T-helper 1 cell treated with Interleukin-12 subunit alpha and Interleukin-12 subunit beta and Interleukin-4 antibody, amounts not matched to agents 30 μg/mL and 1 μg/mL, for 36 hours (primary cell): ENCODE data around the gene BDNF.
"Not testable (repeated sequence)": the region's sequence is repeated elsewhere in the genome, so short reads cannot be mapped to it uniquely, and the experiment has no call there.

Experiments used
- H3K27ac Mint-ChIP-seq: one replicate; pipeline ENCODE4 v1.8.0; 2021; ENCODE audit warnings: mild to moderate bottlenecking, mixed read lengths
- H3K27me3 Mint-ChIP-seq: one replicate; pipeline ENCODE4 v1.8.0; 2021; ENCODE audit warnings: low read depth, mixed read lengths
- H3K36me3 Mint-ChIP-seq: one replicate; pipeline ENCODE4 v1.8.0; 2021; ENCODE audit warnings: low read depth, mixed read lengths
- H3K4me1 Mint-ChIP-seq: one replicate; pipeline ENCODE4 v1.8.0; 2021; ENCODE audit warnings: low read depth, mixed read lengths
- H3K4me3 Mint-ChIP-seq: one replicate; pipeline ENCODE4 v1.8.0; 2021; ENCODE audit warnings: mild to moderate bottlenecking, moderate library complexity, mixed read lengths
- H3K9me3 Mint-ChIP-seq: one replicate; pipeline ENCODE4 v1.8.0; 2021; ENCODE audit warnings: mixed read lengths

Gene BDNF

GRCh38 chr11:27634776-27635175, 65.5 kb downstream of the BDNF start:
- not testable (repeated sequence) for H3K4me1 Mint-ChIP-seq, H3K4me3 Mint-ChIP-seq, H3K27me3 Mint-ChIP-seq, H3K36me3 Mint-ChIP-seq, H3K27ac Mint-ChIP-seq, H3K9me3 Mint-ChIP-seq

DNA sequence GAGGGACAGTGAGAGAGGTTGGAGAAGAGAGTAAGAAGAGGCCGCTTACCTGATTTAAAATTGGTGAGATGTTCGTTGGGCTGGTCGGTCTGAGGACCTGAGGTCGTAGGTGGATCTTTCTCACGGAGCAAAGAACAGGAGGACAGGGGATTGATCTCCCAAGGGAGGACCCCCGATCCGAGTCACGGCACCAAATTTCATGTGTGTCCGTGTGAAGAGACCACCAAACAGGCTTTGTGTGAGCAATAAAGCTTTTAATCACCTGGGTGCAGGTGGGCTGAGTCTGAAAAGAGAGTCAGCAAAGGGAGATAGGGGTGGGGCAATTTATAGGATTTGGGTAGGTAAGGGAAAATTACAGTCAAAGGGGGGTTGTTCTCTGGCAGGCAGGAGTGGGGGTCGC, 66.0 kb downstream of the BDNF start:
- not testable (repeated sequence) for H3K4me3 Mint-ChIP-seq, H3K9me3 Mint-ChIP-seq, H3K27ac Mint-ChIP-seq, H3K4me1 Mint-ChIP-seq, H3K27me3 Mint-ChIP-seq, H3K36me3 Mint-ChIP-seq

- not testable (repeated sequence) for H3K27me3 Mint-ChIP-seq, H3K27ac Mint-ChIP-seq, H3K36me3 Mint-ChIP-seq, H3K9me3 Mint-ChIP-seq, H3K4me1 Mint-ChIP-seq, H3K4me3 Mint-ChIP-seq
Measured at GRCh38 chr11:27629023-27629422, 71.2 kb downstream of the BDNF start.

GRCh38 chr11:27627979-27628378, 72.3 kb downstream of the BDNF start:
- Mint-ChIP-seq H3K27ac (no peak overlapping the region), H3K27me3 (no peaks in the 10 kb centered on the region), H3K36me3 (no peaks in the 10 kb centered on the region), H3K4me1 (no peaks in the 10 kb centered on the region), H3K9me3 (peaks cover 3% of the 10 kb centered on the region), H3K4me3 (no peak overlapping the region)

DNA sequence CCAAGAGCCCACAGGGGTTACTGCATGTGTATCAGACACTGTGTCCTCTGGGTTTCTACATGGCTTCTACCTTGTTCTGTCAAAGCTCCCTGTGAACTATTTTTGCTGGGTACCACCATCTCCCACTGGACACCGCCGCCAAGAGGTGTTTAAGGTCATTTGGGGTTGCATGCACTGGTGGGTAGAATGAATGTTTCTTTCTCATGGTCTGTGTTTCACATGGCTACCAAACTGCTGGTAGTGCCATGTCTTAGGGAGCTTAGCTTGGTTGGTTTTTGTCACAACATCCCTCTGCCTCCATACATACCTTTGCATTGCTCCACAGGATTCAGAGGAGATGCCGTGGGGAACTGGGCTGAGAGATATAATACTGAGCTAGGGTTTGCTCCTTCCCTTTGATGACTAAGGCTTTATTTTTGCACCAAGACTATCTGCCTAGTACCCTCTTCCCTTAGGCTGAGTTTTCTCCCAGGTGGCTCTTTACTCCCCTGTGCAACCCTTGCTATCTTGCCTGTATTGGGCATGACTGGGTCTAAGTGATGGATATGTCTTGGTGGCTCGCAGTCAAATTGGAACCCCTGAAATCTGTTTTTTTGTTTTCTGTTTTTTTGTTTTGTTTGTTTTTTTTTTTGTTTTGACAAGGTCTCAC, 73.2 kb downstream of the BDNF start:
- H3K9me3 Mint-ChIP-seq: peaks cover 3% of the 10 kb centered on the region
- H3K4me1 Mint-ChIP-seq: no peaks in the 10 kb centered on the region
- H3K27ac Mint-ChIP-seq: no peak overlapping the region
- no peaks in the 10 kb centered on the region for H3K27me3 Mint-ChIP-seq
- H3K4me3 Mint-ChIP-seq: no peak overlapping the region
- no peaks in the 10 kb centered on the region for H3K36me3 Mint-ChIP-seq

DNA sequence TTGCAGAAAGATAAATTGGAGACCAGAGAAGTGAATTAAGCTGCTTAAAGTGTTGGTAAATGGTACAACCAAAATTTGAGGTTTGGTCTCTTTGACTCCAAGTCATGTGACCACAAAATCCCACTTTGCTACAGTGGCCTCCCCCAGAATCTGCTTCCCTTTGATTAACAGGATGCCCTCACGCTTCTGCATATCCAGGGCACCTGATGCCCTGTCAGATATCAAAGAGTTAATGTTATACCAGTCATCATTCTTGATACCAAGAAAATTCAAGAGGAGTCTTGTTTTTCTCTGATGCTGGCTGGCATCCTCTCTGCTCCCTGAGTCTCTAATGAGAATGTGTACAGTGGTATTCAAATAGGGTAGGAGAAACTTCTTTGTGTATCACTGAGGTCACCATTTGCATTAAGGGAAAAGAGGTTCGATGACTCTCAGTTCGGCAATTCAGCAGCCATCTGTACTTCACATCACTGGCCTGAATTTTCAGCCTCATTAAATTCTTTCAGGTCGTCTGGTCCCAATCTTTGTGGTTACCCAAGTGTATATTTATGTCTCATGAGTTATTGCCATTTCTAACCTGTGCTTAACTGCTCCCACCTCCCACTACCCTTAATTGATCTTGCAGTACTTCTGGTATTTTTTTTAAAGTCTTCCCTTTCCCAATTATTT, 73.9 kb downstream of the BDNF start:
- H3K4me3 Mint-ChIP-seq: no peak overlapping the region
- H3K9me3 Mint-ChIP-seq: peaks cover under 1% of the 10 kb centered on the region
- H3K36me3 Mint-ChIP-seq: no peaks in the 10 kb centered on the region
- no peaks in the 10 kb centered on the region for H3K27me3 Mint-ChIP-seq
- H3K4me1 Mint-ChIP-seq: no peaks in the 10 kb centered on the region
- H3K27ac Mint-ChIP-seq: no peak overlapping the region

DNA sequence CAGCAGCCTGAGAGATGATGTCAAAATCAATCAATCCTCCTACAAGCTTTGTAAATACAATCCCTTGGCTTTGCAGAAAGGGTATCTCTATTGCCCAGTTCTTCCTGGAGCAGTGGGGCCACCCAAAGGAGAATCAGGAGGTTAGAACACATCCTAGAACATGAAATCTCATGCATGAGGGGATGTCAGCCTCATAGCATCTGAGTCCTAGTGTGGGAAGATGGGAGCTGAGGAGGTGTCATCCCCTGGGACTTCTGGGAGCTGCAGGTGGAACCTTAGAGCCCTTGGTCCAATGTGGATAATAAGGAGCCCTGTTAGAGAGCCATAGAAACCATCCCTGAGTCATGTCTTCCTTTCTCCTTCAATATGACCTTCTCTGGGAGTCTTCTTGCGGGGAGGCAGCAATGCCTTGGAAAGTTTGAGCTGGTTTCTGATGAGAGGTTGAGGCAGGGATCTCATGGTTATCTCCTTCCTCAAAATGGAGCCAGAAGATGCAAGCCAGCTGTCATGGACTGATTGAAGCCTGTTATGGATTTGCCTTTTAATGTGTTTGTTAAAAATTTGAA, 74.8 kb downstream of the BDNF start:
- Mint-ChIP-seq H3K4me1 (no peaks in the 10 kb centered on the region), H3K27ac (no peak overlapping the region), H3K9me3 (no peaks in the 10 kb centered on the region), H3K36me3 (no peaks in the 10 kb centered on the region), H3K4me3 (no peak overlapping the region), H3K27me3 (no peaks in the 10 kb centered on the region)

- Mint-ChIP-seq H3K9me3 (no peaks in the 10 kb centered on the region), H3K4me3 (no peak overlapping the region), H3K27me3 (no peaks in the 10 kb centered on the region), H3K4me1 (no peaks in the 10 kb centered on the region), H3K27ac (no peak overlapping the region), H3K36me3 (no peaks in the 10 kb centered on the region)
Measured at GRCh38 chr11:27623945-27624523, 76.2 kb downstream of the BDNF start.

DNA sequence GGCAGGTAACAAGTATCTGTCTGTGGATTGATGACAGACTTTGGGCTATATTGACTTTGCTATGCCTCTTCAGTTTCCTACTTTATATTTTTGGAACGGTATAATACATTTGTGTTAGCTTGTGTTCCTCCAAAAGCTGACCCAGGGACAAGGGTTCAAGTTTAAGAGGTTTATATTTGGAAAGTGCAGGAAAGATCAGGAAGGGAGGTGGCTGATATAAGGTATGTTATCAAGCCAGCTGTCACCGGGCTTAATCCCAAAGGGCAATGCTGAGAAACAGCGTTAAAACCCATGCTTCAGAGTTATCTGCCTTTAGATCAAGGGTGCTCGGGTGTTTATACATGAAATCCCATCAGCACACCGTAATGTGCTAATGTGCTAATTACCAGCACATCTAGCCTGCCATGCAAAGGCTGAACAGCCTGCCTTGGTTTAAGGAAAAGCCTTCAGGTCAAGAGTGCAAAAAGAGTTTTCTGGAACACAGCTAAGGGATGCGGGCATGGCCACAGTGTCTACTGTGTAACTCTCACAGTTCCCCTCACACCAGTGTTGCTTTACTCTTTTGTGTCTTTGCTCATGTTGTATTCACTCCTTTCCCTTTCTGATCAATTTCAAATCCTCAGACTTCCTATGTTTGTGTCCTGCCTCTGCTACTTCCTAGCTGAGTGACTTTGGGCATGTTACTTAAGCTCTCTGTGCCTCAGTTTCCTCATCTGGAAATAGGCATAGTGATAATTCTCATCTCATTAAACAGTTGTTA, 77.5 kb downstream of the BDNF start:
- Mint-ChIP-seq H3K9me3 (no peaks in the 10 kb centered on the region), H3K27me3 (no peaks in the 10 kb centered on the region), H3K36me3 (no peaks in the 10 kb centered on the region), H3K4me3 (no peak overlapping the region), H3K4me1 (no peaks in the 10 kb centered on the region), H3K27ac (no peak overlapping the region)

- H3K27me3 Mint-ChIP-seq: no peaks in the 10 kb centered on the region
- H3K9me3 Mint-ChIP-seq: no peaks in the 10 kb centered on the region
- no peak overlapping the region for H3K27ac Mint-ChIP-seq
- H3K4me3 Mint-ChIP-seq: no peak overlapping the region
- no peaks in the 10 kb centered on the region for H3K4me1 Mint-ChIP-seq
- no peaks in the 10 kb centered on the region for H3K36me3 Mint-ChIP-seq
Measured at GRCh38 chr11:27621405-27622161, 78.7 kb downstream of the BDNF start.

DNA sequence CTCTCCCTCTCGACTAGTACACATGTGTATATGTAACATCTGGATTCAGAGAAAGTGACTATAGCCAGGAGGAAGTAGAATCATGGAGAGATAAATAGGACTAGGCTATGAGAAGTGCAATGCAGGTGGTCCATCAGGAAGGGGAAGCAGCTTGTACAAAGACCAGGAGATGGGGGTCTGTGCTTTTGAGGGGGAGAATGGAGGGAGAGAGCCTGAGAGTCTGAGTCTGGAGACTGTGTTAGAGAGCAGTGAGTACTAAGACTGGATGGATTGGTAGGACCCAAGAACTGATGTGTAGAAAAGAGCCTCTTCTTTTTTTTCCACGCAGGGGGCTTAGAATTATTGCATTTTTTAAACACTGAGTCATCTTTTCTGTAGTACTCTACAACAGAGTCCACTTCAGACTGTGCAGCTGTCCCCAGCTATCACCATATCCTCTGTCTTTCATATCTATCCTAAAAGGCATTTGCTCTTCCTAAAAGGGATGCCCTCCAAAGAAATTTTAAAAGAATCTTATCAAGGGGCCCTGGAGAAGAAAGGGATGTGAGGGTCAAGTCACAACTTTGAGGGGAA, 80.4 kb downstream of the BDNF start:
- Mint-ChIP-seq H3K36me3 (no peaks in the 10 kb centered on the region), H3K4me1 (no peaks in the 10 kb centered on the region), H3K27ac (no peak overlapping the region), H3K4me3 (no peak overlapping the region), H3K9me3 (no peaks in the 10 kb centered on the region), H3K27me3 (no peaks in the 10 kb centered on the region)

GRCh38 chr11:27619039-27619574, 81.1 kb downstream of the BDNF start:
- no peaks in the 10 kb centered on the region for H3K27me3 Mint-ChIP-seq
- H3K4me3 Mint-ChIP-seq: no peak overlapping the region
- no peaks in the 10 kb centered on the region for H3K36me3 Mint-ChIP-seq
- H3K27ac Mint-ChIP-seq: no peak overlapping the region
- H3K4me1 Mint-ChIP-seq: no peaks in the 10 kb centered on the region
- no peaks in the 10 kb centered on the region for H3K9me3 Mint-ChIP-seq

DNA sequence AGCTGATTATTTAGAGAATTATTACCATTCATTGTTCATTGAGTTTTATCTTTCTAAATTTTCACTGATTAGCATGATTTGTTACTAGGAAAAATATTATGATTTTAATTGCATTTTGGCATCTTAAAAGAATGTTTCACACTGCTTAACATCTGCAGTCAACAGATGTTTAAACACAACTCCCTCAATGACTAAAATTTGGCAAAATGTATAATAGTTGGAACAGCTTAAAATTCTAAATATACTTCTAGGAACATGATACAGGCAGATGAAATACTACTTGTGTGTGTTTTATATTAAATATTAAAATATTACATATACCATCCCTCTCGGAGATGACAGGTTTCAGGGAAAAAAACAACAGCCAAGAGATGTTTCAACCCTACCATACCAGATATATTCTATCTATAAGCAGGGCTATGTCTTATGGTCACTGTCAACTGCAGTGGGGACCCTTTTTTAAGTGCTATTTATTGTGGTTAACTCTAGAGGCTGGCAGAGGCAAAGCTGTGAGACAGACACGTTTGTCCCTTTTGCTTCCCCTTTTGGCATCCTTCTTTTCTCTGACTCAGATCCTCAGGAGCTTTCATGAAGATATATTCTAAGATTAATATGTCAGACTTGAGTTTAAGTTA, 81.9 kb downstream of the BDNF start:
- no peaks in the 10 kb centered on the region for H3K4me1 Mint-ChIP-seq
- no peaks in the 10 kb centered on the region for H3K9me3 Mint-ChIP-seq
- H3K27me3 Mint-ChIP-seq: no peaks in the 10 kb centered on the region
- H3K4me3 Mint-ChIP-seq: no peak overlapping the region
- H3K36me3 Mint-ChIP-seq: no peaks in the 10 kb centered on the region
- H3K27ac Mint-ChIP-seq: no peak overlapping the region
